HCT116 (cell line): Measurements from ENCODE around the gene ZBTB42. TPM values are rescaled to one million over a fixed set of nuclear protein-coding genes. Genes with fewer than 3 reads are reported as not detected.

Experiments used
- ATAC-seq: fragments of 200-7000 bp; cut with Tn5 transposase; 2 replicates; pipeline ENCODE4 v1.9.1; 2020; ENCODE audit warnings: mild to moderate bottlenecking, moderate library complexity
- BruUV-seq: library from RNA; stranded (reverse); fragments of 400-500 nt; replicated peaks from 2 replicates; lab custom pipeline; 2021; lab: Mats Ljungman, UMichigan
- CTCF ChIA-PET: fragments of 300-600 bp; sonication (Branson Sonifier 250); formaldehyde crosslinking; loops from one replicate; lab custom pipeline; 2021; ENCODE audit warnings: antibody characterized with exemption; lab: Charles Lee
- POLR2A ChIA-PET: fragments of 300-600, 350-600 bp; sonication (Branson Sonifier 250); formaldehyde crosslinking; loops from one replicate; lab custom pipeline; 2021; ENCODE audit warnings: antibody characterized with exemption; lab: Charles Lee
- RAD21 ChIA-PET, 2 experiments: fragments of 300-600 bp; sonication (Branson Sonifier 250); formaldehyde crosslinking; loops; one replicate each; lab custom pipeline; 2023; ENCODE audit warnings: low total read pairs in 2 of 2; ENCODE audit not compliant: uncharacterized antibody in 2 of 2, unreplicated experiment in 2 of 2, low non-redundant PET in 1 of 2; lab: Charles Lee
- DNase-seq: peaks from one replicate; pipeline ENCODE4 v3.0.0-alpha.2; 2010; ENCODE audit warnings: low read depth, low spot score
- H2AFZ ChIP-seq: fragments of 200-600 bp; shearing (Covaris generic), sonication (generic); 2 replicates; pipeline ENCODE4 v1.6.1; 2017; ENCODE audit warnings: low read depth, mixed run types, mixed read lengths, antibody characterized with exemption, low read length; ENCODE audit not compliant: poor library complexity, severe bottlenecking
- H3K27ac ChIP-seq: 2 replicates; pipeline ENCODE4 v1.5.1; 2012; ENCODE audit warnings: low read depth, low read length
- H3K27me3 ChIP-seq: fragments of 200-600 bp; sonication (generic); 2 replicates; pipeline ENCODE4 v1.6.1; 2016; ENCODE audit warnings: mixed run types, low read length, mixed read lengths; ENCODE audit not compliant: insufficient read depth
- H3K36me3 ChIP-seq, 2 experiments: fragments of 200-500 bp in 1 of 2; fragments of 200-600 bp in 1 of 2; sonication (Bioruptor generic) in 1 of 2; sonication (generic) in 1 of 2; 2 replicates each; pipeline versions ENCODE4 v1.5.1 to v1.6.1; 2014 to 2016; ENCODE audit warnings: low read length in 2 of 2, inconsistent platforms in 1 of 2, mixed read lengths in 1 of 2, mixed run types in 1 of 2; ENCODE audit not compliant: insufficient read depth in 2 of 2, control insufficient read depth in 1 of 2
- H3K4me1 ChIP-seq, 2 experiments: fragments of 200-600 bp in 1 of 2; sonication (generic) in 1 of 2; 2 replicates each; pipeline versions ENCODE4 v1.5.1 to v1.6.1; 2012 to 2017; ENCODE audit warnings: low read length in 2 of 2, inconsistent platforms in 1 of 2, mild to moderate bottlenecking in 1 of 2, mixed read lengths in 1 of 2, mixed run types in 1 of 2, moderate library complexity in 1 of 2; ENCODE audit not compliant: insufficient read depth in 2 of 2, control insufficient read depth in 1 of 2
- H3K4me2 ChIP-seq: fragments of 200-600 bp; sonication (generic); 2 replicates; pipeline ENCODE4 v1.6.1; 2017; ENCODE audit warnings: mixed run types, low read length, mixed read lengths
- H3K4me3 ChIP-seq, 2 experiments: fragments of 200-600 bp in 1 of 2; sonication (generic) in 1 of 2; replicated peaks in 1 of 2; 2 replicates each; pipeline ENCODE4 v1.5.1; 2011 to 2016; ENCODE audit warnings: low read length in 2 of 2, control low read depth in 1 of 2, low read depth in 1 of 2, mild to moderate bottlenecking in 1 of 2, mixed read lengths in 1 of 2, mixed run types in 1 of 2
- H3K79me2 ChIP-seq: fragments of 200-600 bp; sonication (generic); 2 replicates; pipeline ENCODE4 v1.6.1; 2017; ENCODE audit warnings: mild to moderate bottlenecking, mixed run types, low read length, moderate library complexity, mixed read lengths; ENCODE audit not compliant: insufficient read depth
- H3K9ac ChIP-seq: fragments of 200-600 bp; sonication (generic); 2 replicates; pipeline ENCODE4 v1.6.1; 2016; ENCODE audit warnings: low read length, mixed read lengths
- H3K9me2 ChIP-seq: fragments of 200-600 bp; sonication (generic), shearing (Covaris generic); 2 replicates; pipeline ENCODE4 v1.6.1; 2017; ENCODE audit warnings: mixed run types, mild to moderate bottlenecking, moderate library complexity; ENCODE audit not compliant: insufficient read depth
- H3K9me3 ChIP-seq, 2 experiments: fragments of 200-500 bp in 1 of 2; fragments of 200-600 bp in 1 of 2; sonication (Bioruptor generic) in 1 of 2; sonication (generic) in 1 of 2; 2 replicates each; pipeline ENCODE4 v1.6.1; 2014 to 2017; ENCODE audit warnings: low read length in 2 of 2, mixed read lengths in 2 of 2, inconsistent platforms in 1 of 2, low read depth in 1 of 2, mild to moderate bottlenecking in 1 of 2, mixed run types in 1 of 2, moderate library complexity in 1 of 2; ENCODE audit not compliant: control insufficient read depth in 1 of 2, insufficient read depth in 1 of 2
- H4K20me1 ChIP-seq: fragments of 200-600 bp; sonication (generic), shearing (Covaris generic); 2 replicates; pipeline ENCODE4 v1.6.1; 2017; ENCODE audit warnings: mixed run types, mild to moderate bottlenecking, moderate library complexity; ENCODE audit not compliant: insufficient read depth
- CBX3 ChIP-seq: IDR thresholded peaks from 2 replicates; pipeline ENCODE4 v1.6.1; 2012; ENCODE audit warnings: low read depth
- CEBPB ChIP-seq: IDR thresholded peaks from 2 replicates; pipeline ENCODE4 v1.6.1; 2012; ENCODE audit warnings: low read depth
- EGR1 ChIP-seq: IDR thresholded peaks from 2 replicates; pipeline ENCODE4 v1.6.1; 2012; ENCODE audit warnings: low read depth
- ELF1 ChIP-seq: IDR thresholded peaks from 2 replicates; pipeline ENCODE4 v1.6.1; 2012; ENCODE audit warnings: low read depth, borderline replicate concordance
- EZH2phosphoT487 ChIP-seq: fragments of 200-600 bp; IDR thresholded peaks from 2 replicates; pipeline ENCODE4 v1.6.1; 2018; ENCODE audit warnings: antibody characterized with exemption, borderline replicate concordance
- FOSL1 ChIP-seq: IDR thresholded peaks from 2 replicates; pipeline ENCODE4 v1.6.1; 2012; ENCODE audit warnings: low read depth
- JUND ChIP-seq: IDR thresholded peaks from 2 replicates; pipeline ENCODE4 v1.6.1; 2012
- POLR2AphosphoS5 ChIP-seq: IDR thresholded peaks from 2 replicates; pipeline ENCODE4 v1.6.1; 2011; ENCODE audit warnings: mild to moderate bottlenecking, low read depth, low read length, moderate library complexity
- SP1 ChIP-seq: IDR thresholded peaks from 2 replicates; pipeline ENCODE4 v1.6.1; 2012; ENCODE audit warnings: low read depth
- SRF ChIP-seq: IDR thresholded peaks from 2 replicates; pipeline ENCODE4 v1.6.1; 2012; ENCODE audit warnings: low read depth
- TCF7L2 ChIP-seq: IDR thresholded peaks from 2 replicates; pipeline ENCODE4 v1.7.0; 2011; ENCODE audit warnings: borderline replicate concordance, inconsistent platforms; ENCODE audit not compliant: insufficient read depth, insufficient read length; ENCODE audit errors: extremely low read depth
- YY1 ChIP-seq: IDR thresholded peaks from 2 replicates; pipeline ENCODE4 v1.6.1; 2011; ENCODE audit warnings: low read length, low read depth, moderate library complexity, mild to moderate bottlenecking; ENCODE audit not compliant: insufficient replicate concordance; ENCODE audit errors: extremely low read depth
- ZFX ChIP-seq: fragments of 450-650 bp; IDR thresholded peaks from 2 replicates; pipeline ENCODE4 v1.6.1; 2017
- ZNF274 ChIP-seq: fragments of 200-500 bp; sonication (Bioruptor generic); IDR thresholded peaks from 2 replicates; pipeline ENCODE4 v1.6.1; 2014; ENCODE audit warnings: mild to moderate bottlenecking, low read depth, low read length, inconsistent platforms
- intact Hi-C: fragments of 100-400 bp; cut with micrococcal nuclease; formaldehyde crosslinking; loops from 2 replicates; pipeline ENCODE4 v1.10.0; 2022
- total RNA-seq: library from RNA; stranded (reverse); gene quantifications from one replicate; pipeline ENCODE4 v1.2.1, GENCODE V29; 2021; ENCODE audit not compliant: unreplicated experiment
- TF ChIP-seq, protein P1 (sequence below): IDR thresholded peaks from 2 replicates; pipeline ENCODE4 v1.6.1; 2011; ENCODE audit warnings: mild to moderate bottlenecking, low read length, moderate library complexity; ENCODE audit not compliant: insufficient replicate concordance; ENCODE audit errors: extremely low read depth
- TF ChIP-seq, protein P2 (sequence below): IDR thresholded peaks from 2 replicates; pipeline ENCODE4 v1.6.1; 2012
- TF ChIP-seq, protein P3 (sequence below): IDR thresholded peaks from 2 replicates; pipeline ENCODE4 v1.6.1; 2012
- TF ChIP-seq, protein P4 (sequence below): IDR thresholded peaks from 2 replicates; pipeline ENCODE4 v1.6.1; 2012; ENCODE audit warnings: low read depth

ZBTB42 gene
- total RNA-seq, 1 experiment from 2014 or later, result 4.4 TPM

DNA sequence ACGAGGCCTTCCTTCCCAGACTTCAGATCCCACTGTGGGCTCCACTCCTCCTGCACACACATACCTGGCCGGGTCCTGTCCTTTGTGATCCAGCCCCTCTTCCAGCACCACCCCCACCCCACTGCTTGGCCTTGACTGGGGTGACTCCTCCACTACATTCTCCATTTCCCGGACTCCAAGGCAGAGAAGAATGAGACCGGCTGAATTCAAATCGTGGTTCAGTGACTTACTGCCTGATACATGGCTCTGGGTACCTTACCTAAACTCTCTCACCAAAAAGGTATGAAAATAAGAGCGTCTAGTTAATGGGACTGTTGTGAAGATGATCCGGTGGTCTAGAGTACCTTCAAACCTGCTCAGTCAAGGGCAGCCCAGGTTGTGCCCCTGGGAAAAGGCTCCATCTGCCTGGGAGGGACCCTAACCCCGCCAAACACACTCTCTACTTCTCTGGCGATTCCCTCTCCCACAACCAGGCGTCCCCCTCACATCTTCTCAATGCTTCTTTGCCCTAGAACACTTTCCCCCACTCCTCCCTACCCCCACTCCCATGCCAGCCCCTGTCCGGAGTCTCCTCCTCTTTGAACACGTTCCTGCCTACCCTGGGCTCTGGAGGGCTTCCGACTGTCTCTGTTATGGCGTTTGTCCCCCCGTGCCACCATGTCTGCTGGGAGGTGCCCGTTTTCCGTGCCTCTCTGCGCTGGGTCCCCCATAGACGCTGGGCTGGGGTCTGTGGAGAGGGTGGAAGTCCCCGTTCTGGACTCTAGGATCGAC is 1.5 kb upstream of the ZBTB42 start:
- Histone ChIP-seq H3K9me2 (no peaks in the 10 kb centered on the region), H3K4me1 (peaks cover 24 to 45% of the 10 kb centered on the region in 2 experiments), H3K27me3 (no peaks in the 10 kb centered on the region), H3K4me3 (0 out of 4 replicates have a peak overlapping the region, but pooled peaks of 1 of the 2 experiments have one; percentile 20), H3K9ac (no peak overlapping the region), H3K4me2 (peak overlapping the region; percentile 51), H3K79me2 (peaks cover 6% of the 10 kb centered on the region), H3K27ac (no peak overlapping the region; the same call in 1 of the 2 replicates), H3K9me3 (no peaks in the 10 kb centered on the region), H2AFZ (no peak overlapping the region), H4K20me1 (no peaks in the 10 kb centered on the region), H3K36me3 (no peaks in the 10 kb centered on the region; a peak in 1 of 4 replicates)
- RAD21 ChIA-PET, result no interaction called here
- intact Hi-C loops, result no loop called here
- POLR2A ChIA-PET, result interaction anchor here (0.6 kb wide), 1 partner anchor 33 kb away, joined by 4 read pairs; no protein-coding TSS in a partner anchor
- ATAC-seq, result no peak
- no TSS peak for BruUV-seq
- no peak for DNase-seq
- TF ChIP-seq ZNF274, result no peak
- no peak for TF ChIP-seq YY1
- no peak for TF ChIP-seq SP1
- no peak for TF ChIP-seq EZH2phosphoT487
- no peak for TF ChIP-seq JUND
- TF ChIP-seq, protein P1, sequence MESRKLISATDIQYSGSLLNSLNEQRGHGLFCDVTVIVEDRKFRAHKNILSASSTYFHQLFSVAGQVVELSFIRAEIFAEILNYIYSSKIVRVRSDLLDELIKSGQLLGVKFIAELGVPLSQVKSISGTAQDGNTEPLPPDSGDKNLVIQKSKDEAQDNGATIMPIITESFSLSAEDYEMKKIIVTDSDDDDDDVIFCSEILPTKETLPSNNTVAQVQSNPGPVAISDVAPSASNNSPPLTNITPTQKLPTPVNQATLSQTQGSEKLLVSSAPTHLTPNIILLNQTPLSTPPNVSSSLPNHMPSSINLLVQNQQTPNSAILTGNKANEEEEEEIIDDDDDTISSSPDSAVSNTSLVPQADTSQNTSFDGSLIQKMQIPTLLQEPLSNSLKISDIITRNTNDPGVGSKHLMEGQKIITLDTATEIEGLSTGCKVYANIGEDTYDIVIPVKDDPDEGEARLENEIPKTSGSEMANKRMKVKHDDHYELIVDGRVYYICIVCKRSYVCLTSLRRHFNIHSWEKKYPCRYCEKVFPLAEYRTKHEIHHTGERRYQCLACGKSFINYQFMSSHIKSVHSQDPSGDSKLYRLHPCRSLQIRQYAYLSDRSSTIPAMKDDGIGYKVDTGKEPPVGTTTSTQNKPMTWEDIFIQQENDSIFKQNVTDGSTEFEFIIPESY, result no peak
- TF ChIP-seq SRF, result no peak
- no peak for TF ChIP-seq FOSL1
- TF ChIP-seq, protein P2, sequence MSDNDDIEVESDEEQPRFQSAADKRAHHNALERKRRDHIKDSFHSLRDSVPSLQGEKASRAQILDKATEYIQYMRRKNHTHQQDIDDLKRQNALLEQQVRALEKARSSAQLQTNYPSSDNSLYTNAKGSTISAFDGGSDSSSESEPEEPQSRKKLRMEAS, result no peak
- TF ChIP-seq, protein P3, sequence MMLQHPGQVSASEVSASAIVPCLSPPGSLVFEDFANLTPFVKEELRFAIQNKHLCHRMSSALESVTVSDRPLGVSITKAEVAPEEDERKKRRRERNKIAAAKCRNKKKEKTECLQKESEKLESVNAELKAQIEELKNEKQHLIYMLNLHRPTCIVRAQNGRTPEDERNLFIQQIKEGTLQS, result no peak
- no peak for TF ChIP-seq POLR2AphosphoS5
- TF ChIP-seq, protein P4, sequence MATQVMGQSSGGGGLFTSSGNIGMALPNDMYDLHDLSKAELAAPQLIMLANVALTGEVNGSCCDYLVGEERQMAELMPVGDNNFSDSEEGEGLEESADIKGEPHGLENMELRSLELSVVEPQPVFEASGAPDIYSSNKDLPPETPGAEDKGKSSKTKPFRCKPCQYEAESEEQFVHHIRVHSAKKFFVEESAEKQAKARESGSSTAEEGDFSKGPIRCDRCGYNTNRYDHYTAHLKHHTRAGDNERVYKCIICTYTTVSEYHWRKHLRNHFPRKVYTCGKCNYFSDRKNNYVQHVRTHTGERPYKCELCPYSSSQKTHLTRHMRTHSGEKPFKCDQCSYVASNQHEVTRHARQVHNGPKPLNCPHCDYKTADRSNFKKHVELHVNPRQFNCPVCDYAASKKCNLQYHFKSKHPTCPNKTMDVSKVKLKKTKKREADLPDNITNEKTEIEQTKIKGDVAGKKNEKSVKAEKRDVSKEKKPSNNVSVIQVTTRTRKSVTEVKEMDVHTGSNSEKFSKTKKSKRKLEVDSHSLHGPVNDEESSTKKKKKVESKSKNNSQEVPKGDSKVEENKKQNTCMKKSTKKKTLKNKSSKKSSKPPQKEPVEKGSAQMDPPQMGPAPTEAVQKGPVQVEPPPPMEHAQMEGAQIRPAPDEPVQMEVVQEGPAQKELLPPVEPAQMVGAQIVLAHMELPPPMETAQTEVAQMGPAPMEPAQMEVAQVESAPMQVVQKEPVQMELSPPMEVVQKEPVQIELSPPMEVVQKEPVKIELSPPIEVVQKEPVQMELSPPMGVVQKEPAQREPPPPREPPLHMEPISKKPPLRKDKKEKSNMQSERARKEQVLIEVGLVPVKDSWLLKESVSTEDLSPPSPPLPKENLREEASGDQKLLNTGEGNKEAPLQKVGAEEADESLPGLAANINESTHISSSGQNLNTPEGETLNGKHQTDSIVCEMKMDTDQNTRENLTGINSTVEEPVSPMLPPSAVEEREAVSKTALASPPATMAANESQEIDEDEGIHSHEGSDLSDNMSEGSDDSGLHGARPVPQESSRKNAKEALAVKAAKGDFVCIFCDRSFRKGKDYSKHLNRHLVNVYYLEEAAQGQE, result no peak
- no peak for TF ChIP-seq CBX3
- no peak for TF ChIP-seq CEBPB
- TF ChIP-seq TCF7L2, result no peak
- TF ChIP-seq ELF1, result no peak
- no peak for TF ChIP-seq ZFX
- no peak for TF ChIP-seq EGR1
- CTCF ChIA-PET, result no interaction called here
